Activated naive CD4-positive, alpha-beta T cell treated with anti-CD3 and anti-CD28 coated beads for 36 hours (primary cell): ENCODE data around the gene GALNT10. TPM values are rescaled to one million over a fixed set of nuclear protein-coding genes. Genes with fewer than 3 reads are reported as not detected.
"Not testable (repeated sequence)": the region's sequence is repeated elsewhere in the genome, so short reads cannot be mapped to it uniquely, and the experiment has no call there.

ENCODE experiments used
- CTCF ChIA-PET: fragments of 350-600 bp; sonication (Branson Sonifier 250); formaldehyde crosslinking; loops from one replicate; lab custom pipeline; 2021; ENCODE audit warnings: antibody characterized with exemption; lab: Charles Lee
- DNase-seq: peaks from one replicate; pipeline ENCODE4 v3.0.0-alpha.2; 2020
- H3K27ac Mint-ChIP-seq: one replicate; pipeline ENCODE4 v1.8.0; 2021; ENCODE audit warnings: mild to moderate bottlenecking, mixed read lengths
- H3K27me3 Mint-ChIP-seq: one replicate; pipeline ENCODE4 v1.8.0; 2021; ENCODE audit warnings: low read depth, mixed read lengths
- H3K36me3 Mint-ChIP-seq: one replicate; pipeline ENCODE4 v1.8.0; 2021; ENCODE audit warnings: low read depth, mixed read lengths
- H3K4me1 Mint-ChIP-seq: one replicate; pipeline ENCODE4 v1.8.0; 2021; ENCODE audit warnings: low read depth, mixed read lengths
- H3K4me3 Mint-ChIP-seq: one replicate; pipeline ENCODE4 v1.8.0; 2021; ENCODE audit warnings: mild to moderate bottlenecking, moderate library complexity, mixed read lengths
- H3K9me3 Mint-ChIP-seq: one replicate; pipeline ENCODE4 v1.8.0; 2021; ENCODE audit warnings: mixed read lengths
- intact Hi-C: fragments of 100-400 bp; cut with micrococcal nuclease; formaldehyde crosslinking; loops from one replicate; pipeline ENCODE4 v1.15.1; 2023
- total RNA-seq, 2 experiments: library from RNA; stranded (reverse); gene quantifications; one replicate each; pipeline ENCODE4 v1.2.3, GENCODE V29; 2021

Gene GALNT10
- total RNA-seq = 10 to 100 TPM; 41.2 to 42.8 TPM

- peaks cover 18% of the 10 kb centered on the region for H3K36me3 Mint-ChIP-seq
- DNase-seq = peak; percentile 58
- peak within 1 kb of the TSS; percentile 97 for H3K4me3 Mint-ChIP-seq
- CTCF ChIA-PET = interaction anchor here (0.9 to 6.3 kb wide), 9 partner anchors 9 to 214 kb away, joined by 3 to 49 read pairs (median 9); no protein-coding TSS in a partner anchor
- intact Hi-C loops = loop anchor here (1.0 to 5.0 kb wide), 9 partner anchors 8 to 667 kb away; partner anchors contain the start of genes CNOT8 and SAP30L
- peak within 1 kb of the TSS; percentile 79 for H3K27ac Mint-ChIP-seq
- peaks cover 32% of the 10 kb centered on the region for H3K4me1 Mint-ChIP-seq
- H3K27me3 Mint-ChIP-seq = peaks cover 7% of the 10 kb centered on the region
- no peaks in the 10 kb centered on the region for H3K9me3 Mint-ChIP-seq
Measured at GRCh38 chr5:154190595-154191304, at the start of gene GALNT10. Gene GALNT10 (plus strand): TSS chr5:154190733. CDS start chr5:154190867, 134 bp downstream.

- H3K9me3 Mint-ChIP-seq = no peaks in the 10 kb centered on the region
- no peak for DNase-seq
- H3K4me3 Mint-ChIP-seq = no peak overlapping the region
- CTCF ChIA-PET = no interaction called here
- no peaks in the 10 kb centered on the region for H3K4me1 Mint-ChIP-seq
- no peaks in the 10 kb centered on the region for H3K27me3 Mint-ChIP-seq
- H3K36me3 Mint-ChIP-seq = no peaks in the 10 kb centered on the region
- no peak overlapping the region for H3K27ac Mint-ChIP-seq
- intact Hi-C loops = no loop called here
Measured at GRCh38 chr5:154141745-154142221, 48.8 kb upstream of the GALNT10 start.

- Mint-ChIP-seq H3K27ac (no peak overlapping the region), H3K9me3 (no peaks in the 10 kb centered on the region), H3K4me1 (no peaks in the 10 kb centered on the region), H3K4me3 (no peak overlapping the region), H3K36me3 (no peaks in the 10 kb centered on the region), H3K27me3 (peaks cover 2% of the 10 kb centered on the region)
- no peak for DNase-seq
- intact Hi-C loops = no loop called here
- CTCF ChIA-PET = interaction anchor here (0.6 kb wide), 1 partner anchor 262 kb away, joined by 4 read pairs; no protein-coding TSS in a partner anchor
Measured at GRCh38 chr5:154143211-154143641, 47.3 kb upstream of the GALNT10 start.

- Mint-ChIP-seq H3K9me3 (no peaks in the 10 kb centered on the region), H3K27ac (no peak overlapping the region), H3K4me3 (no peak overlapping the region), H3K27me3 (peaks cover 2% of the 10 kb centered on the region), H3K4me1 (no peaks in the 10 kb centered on the region), H3K36me3 (no peaks in the 10 kb centered on the region)
- intact Hi-C loops = no loop called here
- CTCF ChIA-PET = no interaction called here
- no peak for DNase-seq
Measured at GRCh38 chr5:154145268-154145667, 45.3 kb upstream of the GALNT10 start.

GRCh38 chr5:154146409-154146808 is 44.1 kb upstream of the GALNT10 start:
- Mint-ChIP-seq H3K36me3 (no peaks in the 10 kb centered on the region), H3K27me3 (peaks cover 2% of the 10 kb centered on the region), H3K4me1 (no peaks in the 10 kb centered on the region), H3K27ac (no peak overlapping the region), H3K9me3 (no peaks in the 10 kb centered on the region), H3K4me3 (no peak overlapping the region)
- intact Hi-C loops = no loop called here
- CTCF ChIA-PET = no interaction called here
- no peak for DNase-seq

GRCh38 chr5:154147666-154148065 is 42.9 kb upstream of the GALNT10 start:
- no peak overlapping the region for H3K27ac Mint-ChIP-seq
- H3K27me3 Mint-ChIP-seq = peaks cover 2% of the 10 kb centered on the region
- no peaks in the 10 kb centered on the region for H3K36me3 Mint-ChIP-seq
- H3K4me1 Mint-ChIP-seq = no peaks in the 10 kb centered on the region
- CTCF ChIA-PET = no interaction called here
- H3K4me3 Mint-ChIP-seq = no peak overlapping the region
- no peaks in the 10 kb centered on the region for H3K9me3 Mint-ChIP-seq
- no peak for DNase-seq
- intact Hi-C loops = no loop called here

- H3K4me3 Mint-ChIP-seq, H3K9me3 Mint-ChIP-seq, DNase-seq, H3K4me1 Mint-ChIP-seq, H3K36me3 Mint-ChIP-seq, H3K27me3 Mint-ChIP-seq, H3K27ac Mint-ChIP-seq, intact Hi-C loops: not testable (repeated sequence)
- CTCF ChIA-PET = interaction anchor here (0.7 kb wide), 1 partner anchor 8 kb away, joined by 3 read pairs; no protein-coding TSS in a partner anchor
Measured at GRCh38 chr5:154150471-154150870, 40.1 kb upstream of the GALNT10 start.

- intact Hi-C loops = no loop called here
- CTCF ChIA-PET = interaction anchor here (0.5 kb wide), 1 partner anchor 8 kb away, joined by 3 read pairs; no protein-coding TSS in a partner anchor
- no peaks in the 10 kb centered on the region for H3K4me1 Mint-ChIP-seq
- H3K9me3 Mint-ChIP-seq = no peaks in the 10 kb centered on the region
- no peak overlapping the region for H3K4me3 Mint-ChIP-seq
- no peaks in the 10 kb centered on the region for H3K36me3 Mint-ChIP-seq
- no peak overlapping the region for H3K27ac Mint-ChIP-seq
- H3K27me3 Mint-ChIP-seq = peaks cover 25% of the 10 kb centered on the region
- peak; percentile 17 for DNase-seq
Measured at GRCh38 chr5:154157483-154158378, 32.8 kb upstream of the GALNT10 start.

GRCh38 chr5:154158379-154158737 is 32.2 kb upstream of the GALNT10 start:
- Mint-ChIP-seq H3K36me3 (no peaks in the 10 kb centered on the region), H3K27ac (no peak overlapping the region), H3K27me3 (peaks cover 27% of the 10 kb centered on the region), H3K4me3 (no peak overlapping the region), H3K9me3 (no peaks in the 10 kb centered on the region), H3K4me1 (no peaks in the 10 kb centered on the region)
- no peak for DNase-seq
- CTCF ChIA-PET = interaction anchor here (0.5 to 1.3 kb wide), 2 partner anchors 8 to 27 kb away, joined by 3 read pairs; no protein-coding TSS in a partner anchor
- intact Hi-C loops = no loop called here

GRCh38 chr5:154159343-154159742 is 31.2 kb upstream of the GALNT10 start:
- Mint-ChIP-seq H3K27ac (no peak overlapping the region), H3K27me3 (peaks cover 23% of the 10 kb centered on the region), H3K4me1 (no peaks in the 10 kb centered on the region), H3K4me3 (no peak overlapping the region), H3K9me3 (no peaks in the 10 kb centered on the region), H3K36me3 (no peaks in the 10 kb centered on the region)
- CTCF ChIA-PET = interaction anchor here (0.7 to 1.3 kb wide), 2 partner anchors 23 to 26 kb away, joined by 3 read pairs; no protein-coding TSS in a partner anchor
- intact Hi-C loops = no loop called here
- no peak for DNase-seq

- Mint-ChIP-seq H3K4me1 (no peaks in the 10 kb centered on the region), H3K36me3 (no peaks in the 10 kb centered on the region), H3K4me3 (no peak overlapping the region), H3K9me3 (no peaks in the 10 kb centered on the region), H3K27ac (no peak overlapping the region), H3K27me3 (peaks cover 29% of the 10 kb centered on the region)
- DNase-seq = no peak
- CTCF ChIA-PET = interaction anchor here (0.6 to 1.8 kb wide), 3 partner anchors 10 to 242 kb away, joined by 3 to 6 read pairs (median 3); no protein-coding TSS in a partner anchor
- intact Hi-C loops = no loop called here
Measured at GRCh38 chr5:154162539-154163151, 27.9 kb upstream of the GALNT10 start.
